Fibroblast of upper back skin (primary cell): ENCODE results near the gene ENPP3.
"Not testable (repeated sequence)": the region's sequence is repeated elsewhere in the genome, so short reads cannot be mapped to it uniquely, and the experiment has no call there.

Experiments used
- DNase-seq: peaks from one replicate; pipeline ENCODE4 v3.0.0-alpha.2; 2013

Gene ENPP3

GRCh38 chr6:131741688-131742393 is 104.7 kb downstream of the ENPP3 start:
- DNase-seq: no peak

DNA sequence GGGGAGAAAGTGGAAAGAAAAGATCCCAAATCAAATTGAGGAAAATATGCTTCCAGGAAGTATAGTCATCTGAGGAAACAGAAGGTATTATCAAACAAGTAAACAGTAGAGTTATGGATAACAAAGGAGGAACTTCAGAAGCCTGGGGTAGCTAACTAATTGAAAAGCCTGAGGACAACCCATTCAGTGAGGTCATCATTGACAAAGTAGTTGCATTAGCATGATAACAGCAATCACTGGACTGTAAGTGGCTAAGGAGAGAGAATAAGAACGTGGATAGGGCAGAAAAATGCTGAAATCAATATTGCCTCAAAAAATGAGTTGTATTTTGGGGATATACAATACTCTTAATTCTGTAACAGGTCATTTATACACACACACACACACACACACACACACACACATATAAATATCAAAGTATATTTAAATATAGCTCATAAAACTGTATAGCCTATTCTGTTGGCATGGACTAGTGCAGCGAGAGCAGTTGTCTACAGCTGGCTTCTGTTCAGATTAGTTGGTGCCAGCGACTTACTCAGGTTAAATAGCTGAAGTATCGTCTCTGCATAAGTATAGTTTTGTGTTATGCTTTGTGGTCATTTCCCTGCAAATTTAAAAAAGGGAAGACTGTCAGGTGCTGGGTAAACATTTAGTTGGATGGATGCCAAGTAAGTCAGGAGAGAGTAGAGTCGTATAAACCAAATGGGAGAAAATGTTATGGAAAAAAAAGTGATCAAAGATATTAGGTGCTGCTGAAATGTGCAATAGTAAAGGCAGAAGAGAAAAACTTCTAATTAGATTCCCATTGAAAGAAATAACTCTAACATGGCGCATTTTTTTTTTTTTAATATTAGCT is 107.6 kb downstream of the ENPP3 start:
- no peak for DNase-seq

GRCh38 chr6:131745476-131745875 is 108.4 kb downstream of the ENPP3 start:
- no peak for DNase-seq

DNA sequence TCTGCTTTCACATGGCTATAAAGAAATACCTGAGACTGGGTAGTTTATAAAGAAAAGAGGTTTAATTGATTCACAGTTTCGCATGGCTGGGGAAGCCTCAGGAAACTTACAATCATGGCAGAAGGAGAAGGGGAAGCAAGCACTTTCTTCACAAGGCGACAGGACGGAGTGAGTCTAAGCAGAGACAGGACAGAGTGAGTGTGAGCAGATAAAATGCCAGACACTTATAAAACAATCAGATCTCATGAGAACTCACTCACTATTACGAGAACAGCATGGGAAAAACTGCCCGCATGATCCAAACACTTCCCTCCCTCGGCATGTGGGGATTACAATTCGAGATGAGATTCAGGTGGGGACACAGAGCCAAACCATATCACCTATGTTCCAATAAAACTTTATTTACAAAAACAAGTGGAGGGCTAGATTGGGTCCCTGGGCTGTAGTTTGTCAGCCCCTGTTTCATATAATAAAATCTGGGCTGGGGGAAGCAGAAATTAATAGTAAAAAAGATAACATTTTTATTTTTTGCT is 110.8 kb downstream of the ENPP3 start:
- no peak for DNase-seq

DNA sequence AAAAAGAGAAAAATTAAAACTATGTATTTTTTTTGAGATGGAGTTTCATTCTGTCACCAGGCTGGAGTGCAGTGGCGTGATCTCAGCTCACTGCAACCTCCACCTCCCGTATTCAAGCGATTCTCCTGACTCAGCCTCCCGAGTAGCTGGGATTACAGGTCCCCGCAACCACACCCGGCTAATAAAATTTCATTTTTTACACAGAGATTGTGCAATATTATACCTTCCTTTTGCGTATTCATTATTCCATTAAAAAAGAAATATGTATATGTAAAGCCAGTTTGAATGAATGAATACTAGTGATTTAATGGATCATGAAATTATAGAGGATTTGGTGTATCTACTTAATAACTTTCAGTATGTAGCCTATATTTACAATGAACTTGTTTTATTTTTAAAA is 111.9 kb downstream of the ENPP3 start:
- DNase-seq: no peak

GRCh38 chr6:131751012-131751715 is 114.1 kb downstream of the ENPP3 start:
- DNase-seq: not testable (repeated sequence)

DNA sequence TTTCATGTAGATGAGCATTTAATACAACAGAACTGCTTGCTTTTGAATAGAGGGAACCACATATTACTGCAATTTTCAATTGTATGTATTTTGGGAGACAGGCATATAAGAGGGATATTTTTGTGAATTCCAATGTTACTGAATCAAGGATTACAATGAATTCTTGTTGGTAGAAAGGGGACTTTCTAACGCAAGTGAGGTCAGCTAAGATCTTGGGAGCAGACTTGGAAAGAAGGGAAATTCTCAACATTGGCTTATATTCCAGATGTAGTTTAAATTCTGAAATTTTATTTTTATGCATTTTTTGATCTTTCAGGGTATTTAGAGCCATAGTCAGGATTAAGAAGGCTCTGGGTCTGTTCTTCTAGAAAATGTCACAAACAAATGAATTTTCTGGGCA is 117.0 kb downstream of the ENPP3 start:
- DNase-seq: peak; percentile 70

DNA sequence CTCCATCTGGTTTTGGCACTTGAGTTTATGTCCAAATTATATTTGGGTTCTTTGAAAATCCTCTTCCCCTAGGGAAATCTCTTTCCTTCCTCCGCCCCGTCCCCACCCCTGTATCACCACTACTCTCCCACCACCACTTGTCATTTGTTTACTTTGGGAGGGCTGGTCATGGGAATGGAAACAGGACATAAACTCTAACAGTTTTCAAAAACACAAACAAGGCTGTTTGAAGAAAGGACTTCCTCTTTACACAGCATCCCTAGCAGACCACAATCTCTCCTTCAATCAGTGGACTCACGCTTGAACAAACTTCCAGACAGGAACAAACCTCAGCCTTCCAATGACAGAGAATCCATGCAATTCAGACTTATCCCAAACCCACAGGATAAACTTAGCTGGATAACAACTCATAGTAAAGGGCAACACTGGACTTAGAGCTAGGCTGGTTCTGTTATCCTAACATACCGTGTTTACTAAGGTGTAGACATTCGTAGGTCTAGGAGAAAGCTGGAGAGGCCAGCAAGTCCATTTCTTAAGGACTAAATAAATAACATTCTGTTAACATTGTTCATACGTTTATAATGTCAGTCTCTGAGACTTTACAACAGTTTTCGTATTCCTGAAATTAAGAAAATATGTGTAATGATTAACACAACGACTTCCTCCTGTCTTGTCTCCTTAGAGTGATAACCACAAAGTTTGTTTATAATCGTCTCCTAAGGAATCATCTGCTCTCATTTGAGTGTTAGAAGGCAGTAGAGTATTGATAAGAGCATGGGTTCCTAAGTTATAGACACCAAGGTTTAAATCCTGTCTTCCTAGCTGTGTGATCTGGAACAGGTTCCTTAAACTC is 117.8 kb downstream of the ENPP3 start:
- DNase-seq: no peak

- DNase-seq: peak; percentile 97
Observed at GRCh38 chr6:131755597-131755996, 118.5 kb downstream of the ENPP3 start.

- DNase-seq: no peak
Observed at GRCh38 chr6:131756039-131756438, 118.9 kb downstream of the ENPP3 start.

DNA sequence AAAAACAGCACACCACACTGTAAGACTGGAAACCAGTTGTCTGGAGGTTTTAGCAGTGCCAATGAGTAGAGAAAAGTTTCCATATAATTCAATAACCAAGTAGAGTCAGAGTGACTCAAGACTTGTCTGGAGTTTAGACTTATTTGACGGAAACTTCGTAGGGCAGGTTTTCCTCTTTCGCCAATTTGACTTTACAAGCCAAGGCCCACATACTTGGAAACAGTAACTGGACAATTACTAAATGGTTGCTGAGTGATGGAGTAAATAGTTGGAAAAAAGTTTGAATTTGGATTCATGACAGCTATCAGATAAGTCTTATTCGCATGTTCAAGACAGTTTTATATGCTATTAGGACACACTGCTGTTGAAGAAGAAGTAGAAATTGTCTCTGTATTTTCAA is 121.8 kb downstream of the ENPP3 start:
- peak; percentile 24 for DNase-seq

GRCh38 chr6:131761060-131761761 is 124.1 kb downstream of the ENPP3 start:
- peak; percentile 83 for DNase-seq

- no peak for DNase-seq
Observed at GRCh38 chr6:131761762-131762067, 124.6 kb downstream of the ENPP3 start.

DNA sequence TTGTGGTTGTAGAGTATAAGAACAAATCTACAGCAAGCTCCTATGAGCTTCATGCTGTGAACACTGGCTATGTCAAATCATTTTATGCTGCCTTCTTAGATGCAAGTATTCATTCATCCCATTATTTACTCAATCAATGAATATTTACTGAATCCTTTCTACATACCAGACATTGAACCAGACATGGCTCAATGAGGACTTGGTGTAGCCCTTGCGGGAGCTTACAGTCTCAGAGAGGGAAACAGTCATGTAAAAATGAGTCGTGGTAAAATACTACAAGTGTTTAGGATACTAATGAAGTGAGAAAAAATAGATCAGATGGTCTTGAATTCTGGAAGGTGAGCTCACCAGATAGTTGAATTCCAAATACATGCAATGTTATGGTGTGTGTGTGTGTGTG is 125.9 kb downstream of the ENPP3 start:
- peak; percentile 56 for DNase-seq

GRCh38 chr6:131763749-131764148 is 126.6 kb downstream of the ENPP3 start:
- no peak for DNase-seq

GRCh38 chr6:131764350-131764749 is 127.2 kb downstream of the ENPP3 start:
- DNase-seq: peak; percentile 38

- peak; percentile 88 for DNase-seq
Observed at GRCh38 chr6:131765081-131765803, 128.1 kb downstream of the ENPP3 start.

DNA sequence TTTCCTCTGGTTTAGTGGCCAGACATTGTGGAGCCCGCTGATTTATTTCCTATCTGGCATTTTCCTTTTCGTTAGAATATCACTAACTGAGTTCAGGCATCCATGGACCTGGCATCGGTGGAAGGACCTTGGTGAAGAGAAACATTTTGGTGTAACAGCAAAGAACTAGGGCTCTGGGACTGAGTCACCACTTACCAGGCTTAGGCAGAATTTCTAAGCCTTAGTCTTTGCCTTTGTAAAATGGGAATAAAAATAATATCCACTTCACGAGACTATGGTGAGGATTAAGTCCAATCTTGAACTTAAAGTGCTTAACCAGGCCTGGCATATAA is 128.7 kb downstream of the ENPP3 start:
- DNase-seq: no peak

DNA sequence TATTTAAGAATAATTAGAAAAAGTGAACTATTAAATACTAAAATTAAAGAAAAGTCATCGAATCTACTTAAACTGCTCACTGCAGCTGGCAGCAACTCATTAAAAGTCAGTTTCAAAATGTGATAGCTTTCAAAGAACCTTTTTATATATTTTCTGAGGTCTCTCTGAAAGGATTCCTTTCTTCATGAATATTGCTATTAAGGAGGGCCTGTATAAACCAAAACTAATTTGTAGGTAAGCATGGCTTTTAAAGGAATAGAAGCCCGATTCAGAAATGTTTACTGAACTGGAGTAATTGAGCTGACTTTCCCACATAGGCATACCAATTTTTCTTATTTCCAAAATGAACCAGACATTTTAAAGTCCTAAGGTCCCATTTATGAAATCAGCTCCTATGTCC is 129.5 kb downstream of the ENPP3 start:
- no peak for DNase-seq

- DNase-seq: no peak
Observed at GRCh38 chr6:131768964-131769363, 131.9 kb downstream of the ENPP3 start.

- no peak for DNase-seq
Observed at GRCh38 chr6:131769385-131770141, 132.5 kb downstream of the ENPP3 start.
